Hepatocyte (in vitro differentiated cells): ENCODE measurements around the gene DHX58. TPM values are rescaled to one million over a fixed set of nuclear protein-coding genes. Genes with fewer than 3 reads are reported as not detected.

Source experiments
- DNase-seq: peaks from one replicate; pipeline ENCODE4 v3.0.0-alpha.2; 2016; ENCODE audit warnings: low spot score
- H2AFZ ChIP-seq: fragments of 200-600 bp; sonication (generic); 2 replicates; pipeline ENCODE4 v1.6.0; 2016; ENCODE audit warnings: antibody characterized with exemption, mild to moderate bottlenecking
- H3K27ac ChIP-seq: fragments of 200-600 bp; sonication (generic); 2 replicates; pipeline ENCODE4 v1.5.1; 2016; ENCODE audit warnings: mild to moderate bottlenecking
- H3K27me3 ChIP-seq: fragments of 200-600 bp; sonication (generic); 2 replicates; pipeline ENCODE4 v1.6.1; 2016
- H3K36me3 ChIP-seq: fragments of 200-600 bp; sonication (generic); replicated peaks from 2 replicates; pipeline ENCODE4 v1.5.1; 2016; ENCODE audit warnings: low read depth; ENCODE audit not compliant: insufficient read depth
- H3K4me1 ChIP-seq: fragments of 200-600 bp; sonication (generic); 2 replicates; pipeline ENCODE4 v1.5.1; 2016; ENCODE audit warnings: mild to moderate bottlenecking, moderate library complexity; ENCODE audit not compliant: insufficient read depth
- H3K4me2 ChIP-seq: fragments of 200-600 bp; sonication (generic); 2 replicates; pipeline ENCODE4 v1.6.0; 2016
- H3K4me3 ChIP-seq: fragments of 200-600 bp; sonication (generic); 2 replicates; pipeline ENCODE4 v1.5.1; 2016; ENCODE audit warnings: mild to moderate bottlenecking
- H3K79me2 ChIP-seq: fragments of 200-600 bp; sonication (generic); 2 replicates; pipeline ENCODE4 v1.6.0; 2017; ENCODE audit warnings: mild to moderate bottlenecking
- H3K9me2 ChIP-seq: fragments of 200-600 bp; sonication (generic); replicated peaks from 2 replicates; pipeline ENCODE4 v1.6.0; 2017; ENCODE audit warnings: mild to moderate bottlenecking; ENCODE audit not compliant: insufficient read depth
- H3K9me3 ChIP-seq: fragments of 200-600 bp; sonication (generic); 2 replicates; pipeline ENCODE4 v1.5.1; 2016; ENCODE audit warnings: low read depth, mild to moderate bottlenecking
- H4K20me1 ChIP-seq: fragments of 200-600 bp; sonication (generic); 2 replicates; pipeline ENCODE4 v1.6.0; 2016; ENCODE audit warnings: mild to moderate bottlenecking; ENCODE audit not compliant: insufficient read depth, poor library complexity, severe bottlenecking
- EZH2 ChIP-seq: fragments of 200-600 bp; sonication (generic); IDR thresholded peaks from 2 replicates; pipeline ENCODE4 v1.6.1; 2016; ENCODE audit warnings: antibody characterized with exemption, mild to moderate bottlenecking, borderline replicate concordance
- EZH2phosphoT487 ChIP-seq: fragments of 200-600 bp; sonication (generic); IDR thresholded peaks from one replicate; pipeline ENCODE4 v1.6.1; 2018; ENCODE audit warnings: antibody characterized with exemption, mild to moderate bottlenecking, low read depth, moderate library complexity; ENCODE audit not compliant: unreplicated experiment, severe bottlenecking
- WGBS: methylation state at CpG from one replicate; pipeline ENCODE4 v1.1.6; 2016; ENCODE audit warnings: low lambda C conversion rate; ENCODE audit errors: missing lambda C conversion rate; 5-methylcytosine and 5-hydroxymethylcytosine counted together
- polyA plus RNA-seq: library from polyadenylated mRNA; unstranded; fragments of >200 nt; fragmentation: Nextera tagmentation; extraction: Ambion mirVana; gene quantifications from 2 replicates; pipeline ENCODE4 v1.2.1, GENCODE V29; 2016
- total RNA-seq: library from RNA; depleted of rRNA; stranded (reverse); fragments of >200 nt; gene quantifications from 2 replicates; pipeline ENCODE4 v1.2.3, GENCODE V29; 2014
- TF ChIP-seq, protein P1 (sequence below): fragments of 200-600 bp; sonication (generic); IDR thresholded peaks from 2 replicates; pipeline ENCODE4 v1.5.1; 2016; ENCODE audit warnings: antibody characterized with exemption, mild to moderate bottlenecking; ENCODE audit not compliant: poor library complexity

Gene DHX58
- total and polyA plus RNA-seq, 2 experiments from 2014 or later, result 1.4 to 1.6 TPM

DNA sequence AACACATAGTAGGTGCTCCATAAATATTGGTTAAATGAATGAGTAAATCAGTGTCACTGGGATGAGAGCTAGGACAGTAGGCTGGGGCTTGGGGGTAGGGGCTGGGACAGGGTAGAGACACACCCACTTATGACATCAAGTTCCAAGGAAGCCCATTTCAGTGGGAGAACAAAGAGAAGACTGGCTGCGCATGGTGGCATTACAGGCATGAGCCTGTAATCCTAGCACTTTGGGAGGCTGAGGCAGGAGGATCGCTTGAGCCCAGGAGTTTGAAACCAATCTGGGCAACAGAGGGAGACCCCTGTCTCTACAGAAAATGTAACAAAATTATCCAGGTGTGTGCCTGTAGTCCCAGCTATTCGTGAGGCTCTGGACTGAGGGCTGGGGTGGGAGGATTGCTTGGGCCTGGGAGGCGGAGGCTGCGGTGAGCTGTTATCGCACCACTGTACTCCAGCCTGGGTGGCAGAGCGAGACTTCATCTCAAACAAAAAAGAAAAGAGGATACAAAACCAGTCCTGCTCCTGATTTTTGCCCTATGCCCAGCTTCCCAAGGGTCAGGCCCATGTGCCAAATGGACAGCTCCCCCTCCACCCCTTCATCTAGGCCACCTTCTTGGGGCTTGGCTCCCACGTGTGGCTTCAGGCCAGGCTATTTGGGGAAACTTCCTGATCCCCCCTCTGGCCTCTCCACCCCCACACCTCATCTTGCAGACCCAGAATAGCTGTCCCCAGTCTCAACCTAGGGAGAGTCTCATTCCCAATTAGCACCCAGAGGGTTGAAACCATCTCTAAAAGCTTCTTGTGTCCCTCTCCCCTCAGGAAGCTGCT is 21.3 kb downstream of the DHX58 start:
- H3K79me2 ChIP-seq, result no peaks in the 10 kb centered on the region
- DNase-seq, result no peak
- no peak overlapping the region for H3K27ac ChIP-seq
- WGBS, result 88% methylated on average over 8 of the region's 8 CpGs
- H3K27me3 ChIP-seq, result peaks cover 3% of the 10 kb centered on the region
- H3K9me2 ChIP-seq, result no peaks in the 10 kb centered on the region
- H3K4me1 ChIP-seq, result peaks cover 3% of the 10 kb centered on the region
- H3K4me2 ChIP-seq, result no peak overlapping the region
- no peaks in the 10 kb centered on the region for H3K9me3 ChIP-seq
- H4K20me1 ChIP-seq, result no peaks in the 10 kb centered on the region
- TF ChIP-seq EZH2, result no peak
- no peak for TF ChIP-seq EZH2phosphoT487
- TF ChIP-seq, protein P1, sequence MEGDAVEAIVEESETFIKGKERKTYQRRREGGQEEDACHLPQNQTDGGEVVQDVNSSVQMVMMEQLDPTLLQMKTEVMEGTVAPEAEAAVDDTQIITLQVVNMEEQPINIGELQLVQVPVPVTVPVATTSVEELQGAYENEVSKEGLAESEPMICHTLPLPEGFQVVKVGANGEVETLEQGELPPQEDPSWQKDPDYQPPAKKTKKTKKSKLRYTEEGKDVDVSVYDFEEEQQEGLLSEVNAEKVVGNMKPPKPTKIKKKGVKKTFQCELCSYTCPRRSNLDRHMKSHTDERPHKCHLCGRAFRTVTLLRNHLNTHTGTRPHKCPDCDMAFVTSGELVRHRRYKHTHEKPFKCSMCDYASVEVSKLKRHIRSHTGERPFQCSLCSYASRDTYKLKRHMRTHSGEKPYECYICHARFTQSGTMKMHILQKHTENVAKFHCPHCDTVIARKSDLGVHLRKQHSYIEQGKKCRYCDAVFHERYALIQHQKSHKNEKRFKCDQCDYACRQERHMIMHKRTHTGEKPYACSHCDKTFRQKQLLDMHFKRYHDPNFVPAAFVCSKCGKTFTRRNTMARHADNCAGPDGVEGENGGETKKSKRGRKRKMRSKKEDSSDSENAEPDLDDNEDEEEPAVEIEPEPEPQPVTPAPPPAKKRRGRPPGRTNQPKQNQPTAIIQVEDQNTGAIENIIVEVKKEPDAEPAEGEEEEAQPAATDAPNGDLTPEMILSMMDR, result no peak
- no peaks in the 10 kb centered on the region for H3K36me3 ChIP-seq
- no peak overlapping the region for H3K4me3 ChIP-seq
- H2AFZ ChIP-seq, result no peak overlapping the region

- H3K4me1 ChIP-seq, result peaks cover 3% of the 10 kb centered on the region
- no peak overlapping the region for H3K4me2 ChIP-seq
- TF ChIP-seq EZH2 (no peak), EZH2phosphoT487 (no peak)
- TF ChIP-seq, protein P1, result no peak
- H3K79me2 ChIP-seq, result no peaks in the 10 kb centered on the region
- WGBS, result 92% methylated on average over 8 of the region's 8 CpGs
- H2AFZ ChIP-seq, result no peak overlapping the region
- no peak for DNase-seq
- no peaks in the 10 kb centered on the region for H3K9me2 ChIP-seq
- no peak overlapping the region for H3K27ac ChIP-seq
- H3K4me3 ChIP-seq, result no peak overlapping the region
- no peaks in the 10 kb centered on the region for H4K20me1 ChIP-seq
- H3K9me3 ChIP-seq, result no peaks in the 10 kb centered on the region
- no peaks in the 10 kb centered on the region for H3K36me3 ChIP-seq
- no peaks in the 10 kb centered on the region for H3K27me3 ChIP-seq
These were observed 23.8 kb downstream of the DHX58 start for GRCh38 chr17:42088736-42089135.

DNA sequence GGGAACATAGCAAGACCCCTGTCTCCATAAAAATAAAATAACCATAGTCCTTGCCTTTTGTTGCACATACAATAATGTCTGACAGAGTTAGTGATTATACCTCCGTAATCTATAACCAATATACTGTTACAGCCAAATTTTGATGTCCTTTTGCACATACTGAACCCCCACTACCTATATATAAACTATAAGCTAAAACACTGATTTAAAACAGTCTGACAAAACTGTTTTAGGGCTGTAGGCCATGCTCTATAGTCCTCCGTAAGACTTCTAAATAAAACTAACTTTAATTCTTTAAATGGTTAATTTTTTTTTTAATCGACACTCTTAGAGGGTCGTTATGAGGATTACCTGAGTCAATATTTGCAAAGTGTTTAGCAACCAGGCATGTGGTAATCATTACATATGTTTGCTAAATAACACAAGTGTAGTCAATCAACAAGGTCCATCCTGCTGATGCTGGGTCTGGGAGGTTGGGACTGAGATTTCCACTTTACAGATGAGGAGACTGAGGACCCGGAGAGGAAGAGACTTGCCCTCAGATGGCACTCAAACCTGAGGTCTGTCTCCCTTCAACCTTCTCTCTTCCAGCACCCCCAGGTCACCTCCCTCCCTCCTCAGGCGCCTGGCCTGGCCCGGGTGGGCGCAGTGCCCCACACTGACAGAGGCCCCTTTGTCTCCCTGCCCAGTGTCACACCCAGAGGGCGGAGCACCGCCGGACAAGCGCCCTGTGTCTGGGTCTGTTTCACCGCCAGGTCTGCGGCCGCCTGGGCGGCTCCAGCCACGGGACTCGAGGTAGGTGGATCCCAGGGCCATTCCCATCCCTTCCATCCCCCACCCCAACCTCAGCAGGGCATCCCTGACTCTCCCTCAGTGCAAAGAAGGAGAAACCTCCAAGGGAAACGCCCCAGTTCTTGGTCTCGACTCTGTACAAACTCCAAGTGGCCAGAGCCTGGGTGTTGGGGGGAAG is 24.5 kb downstream of the DHX58 start:
- DNase-seq, result no peak
- no peaks in the 10 kb centered on the region for H3K27me3 ChIP-seq
- 65% methylated on average over 11 of the region's 20 CpGs for WGBS
- TF ChIP-seq, protein P1, result no peak
- TF ChIP-seq EZH2 (no peak), EZH2phosphoT487 (no peak)
- H3K4me2 ChIP-seq, result no peak overlapping the region
- peaks cover 3% of the 10 kb centered on the region for H3K4me1 ChIP-seq
- H4K20me1 ChIP-seq, result no peaks in the 10 kb centered on the region
- H3K9me3 ChIP-seq, result no peaks in the 10 kb centered on the region
- no peaks in the 10 kb centered on the region for H3K36me3 ChIP-seq
- no peaks in the 10 kb centered on the region for H3K79me2 ChIP-seq
- no peak overlapping the region for H3K27ac ChIP-seq
- no peak overlapping the region for H3K4me3 ChIP-seq
- H2AFZ ChIP-seq, result no peak overlapping the region
- H3K9me2 ChIP-seq, result no peaks in the 10 kb centered on the region
